Renal cortical epithelial cell (primary cell): ENCODE results near the gene WHAMM. TPM values are rescaled to one million over a fixed set of nuclear protein-coding genes. Genes with fewer than 3 reads are reported as not detected.
"Not testable (repeated sequence)": the region's sequence is repeated elsewhere in the genome, so short reads cannot be mapped to it uniquely, and the experiment has no call there.

Source experiments
- DNase-seq: peaks from one replicate; pipeline ENCODE4 v3.0.0-alpha.2; 2011; ENCODE audit warnings: low read depth
- total RNA-seq: library from RNA; depleted of rRNA; stranded (reverse); fragments of >200 nt; gene quantifications from 2 replicates; pipeline ENCODE4 v1.2.3, GENCODE V29; 2014

The WHAMM gene
- total RNA-seq, 1 donor from 2014 or later: 12.7 TPM

DNA sequence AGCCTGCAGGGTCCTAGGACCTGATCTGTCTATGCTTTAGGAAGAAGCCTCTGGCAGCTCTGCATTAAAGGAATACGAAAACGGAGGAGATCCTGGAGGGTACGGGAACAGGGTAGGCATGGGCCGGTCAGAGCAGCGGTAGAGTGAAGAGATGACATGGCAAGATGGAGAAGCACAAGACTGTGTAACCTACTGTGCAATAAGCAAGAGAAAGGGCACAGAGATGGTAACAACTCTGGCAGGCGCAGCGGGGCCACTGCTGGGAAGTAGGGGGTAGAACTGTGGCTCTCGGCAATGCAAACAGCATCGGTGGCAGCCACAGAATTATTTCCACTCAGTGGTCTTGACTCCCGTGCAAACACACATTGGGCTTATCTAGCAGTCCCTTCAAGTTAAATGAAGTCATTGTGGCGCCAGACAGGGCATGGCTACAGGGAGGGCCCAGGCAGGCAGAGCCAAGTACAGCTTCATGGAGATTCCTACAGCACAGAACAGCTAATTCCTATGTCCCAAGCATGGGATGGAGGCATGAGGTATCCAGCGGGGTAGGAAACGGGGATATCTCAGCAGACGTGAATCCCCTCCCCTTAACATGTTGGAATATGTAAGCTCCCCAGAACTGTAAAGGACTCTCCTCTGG is 28.8 kb downstream of the WHAMM start:
- DNase-seq: no peak

DNA sequence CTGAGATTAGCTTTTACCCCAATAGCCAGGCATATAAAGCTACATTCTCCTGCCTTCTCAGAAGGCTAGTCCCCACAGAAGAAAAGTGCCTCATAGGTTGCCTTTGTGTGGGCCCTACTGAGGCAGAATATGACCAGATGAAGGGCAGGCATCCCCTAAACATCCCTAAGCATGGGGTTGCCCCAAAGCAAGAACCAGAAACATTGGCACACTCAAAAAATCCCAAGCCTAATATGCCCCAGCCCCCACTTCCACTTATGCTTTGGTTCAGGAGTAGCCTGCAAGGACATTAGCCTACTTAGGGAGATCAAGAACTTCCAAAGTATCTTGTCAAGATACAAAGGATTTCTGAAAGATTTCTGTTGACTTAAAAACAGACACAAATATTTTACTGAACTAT is 29.7 kb downstream of the WHAMM start:
- DNase-seq: no peak

DNA sequence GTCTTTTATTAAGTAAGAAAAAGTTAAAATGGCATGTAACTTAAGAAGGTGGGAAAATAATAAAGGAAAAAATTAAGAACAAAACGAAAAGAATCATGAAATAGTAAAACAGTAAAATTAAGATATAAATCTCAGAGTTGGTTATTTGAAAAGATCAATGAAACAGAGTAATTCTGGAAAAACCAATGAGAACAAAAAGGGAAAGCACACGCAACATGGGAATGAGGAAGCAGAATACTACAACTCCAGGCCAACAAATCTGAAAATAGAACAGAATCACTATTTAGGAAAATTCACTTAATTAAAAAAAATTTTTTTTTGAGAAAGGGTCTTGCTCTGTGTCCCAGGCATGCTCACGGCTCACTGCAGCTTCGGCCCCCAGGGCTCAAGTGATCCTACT is 30.7 kb downstream of the WHAMM start:
- DNase-seq: no peak

DNA sequence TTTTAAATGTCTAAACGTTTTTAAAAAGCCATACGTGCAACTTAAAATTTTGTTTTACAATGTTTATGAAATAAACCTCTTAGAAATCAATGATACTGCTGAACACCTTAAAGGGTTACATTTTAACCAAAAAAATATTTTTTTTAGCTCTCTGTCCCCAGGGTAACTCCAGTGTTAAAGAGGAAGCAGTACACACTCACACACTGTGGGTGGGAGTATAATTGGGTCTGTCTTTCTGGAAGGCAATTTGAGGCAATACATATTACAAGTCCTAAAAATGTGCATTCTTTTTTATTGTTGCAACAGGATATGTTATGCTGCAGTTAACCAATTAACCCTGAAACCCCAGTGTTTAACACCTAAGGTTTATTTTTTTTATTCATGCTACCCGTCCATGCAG is 34.1 kb downstream of the WHAMM start:
- DNase-seq: no peak

DNA sequence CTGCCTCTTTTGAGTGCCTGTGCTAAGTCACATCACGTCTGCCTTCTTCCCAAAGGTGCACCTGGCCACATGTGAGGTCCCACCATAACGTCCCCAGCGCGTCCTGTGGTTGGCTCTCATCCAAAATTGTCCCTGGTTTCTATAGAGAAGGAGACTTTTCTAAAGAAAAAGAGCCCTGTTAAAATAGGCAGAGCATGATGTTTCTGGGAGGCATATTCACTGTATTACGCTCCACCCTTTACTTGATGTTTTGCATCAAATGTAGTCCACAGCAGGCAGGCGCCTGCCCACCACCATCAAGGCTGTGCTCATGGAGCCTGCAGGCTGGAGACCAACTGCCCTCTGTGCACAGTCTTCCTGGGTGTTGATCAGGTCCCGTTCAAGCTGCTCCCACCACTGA is 36.3 kb downstream of the WHAMM start:
- no peak for DNase-seq

DNA sequence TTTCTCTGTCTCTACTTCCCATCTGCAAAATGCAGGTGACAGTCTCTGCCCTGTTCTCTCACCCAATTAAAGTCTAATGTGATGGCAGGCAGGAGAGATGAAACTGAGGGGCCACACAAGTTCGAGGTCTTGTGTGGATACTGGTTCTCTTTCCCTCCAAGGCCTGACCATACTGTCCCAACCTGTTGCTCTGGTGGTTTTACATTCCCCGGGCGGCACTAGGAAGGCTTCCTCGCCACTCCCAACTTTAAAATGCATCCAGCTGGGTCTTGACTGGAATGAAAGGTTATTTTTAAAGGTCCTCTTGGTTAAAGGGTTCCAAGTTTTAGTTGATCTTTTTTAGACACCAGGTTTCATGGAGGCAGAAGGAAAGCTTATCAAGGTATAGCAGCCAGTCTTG is 37.2 kb downstream of the WHAMM start:
- no peak for DNase-seq

DNA sequence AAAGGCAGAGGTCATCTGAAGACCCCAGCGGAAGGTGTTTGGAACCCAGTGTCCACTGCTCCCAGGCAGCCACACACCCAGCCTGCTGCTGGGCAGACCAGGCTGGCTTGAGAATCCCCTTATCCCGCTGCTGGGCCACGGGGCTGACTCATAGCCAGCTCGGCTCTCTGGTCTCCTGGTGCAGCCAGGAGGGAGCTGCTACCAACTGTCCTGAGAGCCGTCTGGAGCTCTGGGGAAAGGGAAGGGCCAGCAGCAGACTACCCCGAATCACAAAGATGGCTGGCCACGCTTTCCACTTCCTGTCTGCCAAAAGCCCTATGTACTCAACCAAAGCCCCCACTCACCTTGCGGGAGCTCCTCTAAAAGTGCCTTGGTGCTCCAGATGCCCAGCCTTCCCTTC is 38.3 kb downstream of the WHAMM start:
- DNase-seq: no peak

DNA sequence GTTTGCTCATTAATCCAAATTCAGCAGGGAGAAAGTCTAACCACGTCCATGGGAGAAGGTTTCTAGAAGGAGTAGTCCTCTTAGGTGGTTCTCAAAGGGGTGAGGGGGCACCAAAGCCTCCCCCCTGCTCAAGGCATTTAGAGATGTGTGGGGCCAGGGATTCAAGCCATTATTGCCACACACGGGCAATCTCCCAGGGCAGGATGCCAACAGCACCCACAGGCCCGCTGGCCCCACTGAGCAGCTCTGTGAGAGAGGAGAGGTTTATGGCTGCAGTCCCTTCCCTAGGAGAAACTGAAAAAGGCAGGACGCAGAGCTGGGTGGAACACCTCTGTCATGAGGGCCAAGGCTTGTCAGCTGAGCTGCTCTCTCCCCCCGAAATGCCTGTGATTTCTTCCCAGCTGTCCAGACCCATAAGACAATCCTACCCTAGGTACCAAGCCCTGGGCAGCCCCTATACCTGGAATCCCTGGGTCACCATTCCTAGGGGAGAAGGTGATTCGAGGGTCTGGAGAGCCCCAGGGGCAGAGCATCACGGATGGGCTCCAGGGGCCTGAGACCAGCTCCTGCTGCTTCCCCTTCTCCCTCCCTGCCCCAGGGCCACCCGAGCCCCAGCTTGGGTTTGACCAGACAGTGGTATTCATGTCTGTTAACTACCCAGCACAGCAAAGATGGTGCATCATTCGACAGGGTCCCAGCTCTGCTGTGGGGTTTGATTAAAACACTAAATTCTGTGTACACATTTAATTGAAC is 39.0 kb downstream of the WHAMM start:
- DNase-seq: no peak

DNA sequence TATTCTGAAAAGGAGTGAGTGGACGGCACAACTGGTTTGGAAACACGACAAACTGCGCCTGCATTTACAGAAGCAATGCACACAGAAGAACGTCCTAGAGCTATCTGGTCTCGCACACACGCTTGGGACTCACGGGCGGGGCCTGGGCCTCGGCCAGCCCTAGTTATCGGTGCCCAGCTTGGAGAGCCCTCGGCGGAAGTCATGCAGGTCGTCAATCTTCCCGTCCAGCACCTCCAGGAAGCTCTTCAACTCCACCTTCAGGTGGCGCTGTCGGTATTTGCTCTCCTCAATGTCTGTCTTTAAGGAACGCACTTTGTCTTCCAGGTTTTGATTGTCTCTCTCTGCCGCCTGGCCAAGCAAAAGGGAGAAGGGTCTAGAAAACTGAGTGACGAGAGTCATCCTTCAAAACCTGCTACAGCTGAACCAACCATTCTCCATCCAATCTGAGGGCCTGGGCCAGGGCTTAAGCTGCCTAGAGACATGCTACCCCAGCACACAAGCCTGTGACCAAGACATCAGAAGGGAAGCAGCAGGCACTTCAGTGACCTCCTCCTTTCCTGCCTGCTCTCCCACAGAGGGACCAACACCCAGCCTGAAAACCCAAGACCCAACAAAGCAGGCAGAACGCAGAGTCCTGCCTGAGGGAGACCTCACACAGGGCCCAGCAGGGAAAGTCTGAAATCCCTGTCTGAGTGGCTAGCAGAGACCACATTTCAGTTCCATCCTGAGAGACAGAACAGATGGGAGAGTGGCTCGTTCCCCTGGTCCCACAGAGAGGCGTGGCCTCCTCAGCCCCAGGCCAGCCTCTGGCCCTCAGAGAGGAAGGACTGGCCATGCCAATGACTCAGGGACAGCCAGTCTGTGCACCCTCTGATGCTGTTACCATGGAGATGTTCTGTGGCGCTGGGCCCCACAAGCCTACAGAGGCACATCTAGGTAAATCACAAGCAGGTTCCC is 40.4 kb downstream of the WHAMM start:
- DNase-seq: peak; percentile 78

DNA sequence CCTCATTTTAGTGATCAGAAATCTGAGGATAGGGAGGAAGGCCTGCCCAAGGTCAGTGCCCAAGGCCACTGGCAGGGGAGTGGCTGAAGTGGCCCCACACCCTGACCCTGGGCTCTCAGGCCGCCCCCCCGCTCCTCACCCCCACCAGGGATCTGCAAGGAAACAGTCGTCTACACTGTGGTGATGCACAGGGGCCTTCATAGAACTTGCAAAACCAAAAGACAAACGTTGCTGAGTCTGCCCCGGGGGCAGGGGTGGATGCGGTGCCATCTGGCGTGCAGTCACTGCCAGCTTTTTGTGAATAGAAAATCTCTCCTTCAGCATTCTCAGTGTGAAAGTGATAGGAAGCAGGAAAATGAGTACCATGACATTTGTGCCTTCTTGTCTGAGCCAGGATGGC is 41.3 kb downstream of the WHAMM start:
- DNase-seq: no peak

DNA sequence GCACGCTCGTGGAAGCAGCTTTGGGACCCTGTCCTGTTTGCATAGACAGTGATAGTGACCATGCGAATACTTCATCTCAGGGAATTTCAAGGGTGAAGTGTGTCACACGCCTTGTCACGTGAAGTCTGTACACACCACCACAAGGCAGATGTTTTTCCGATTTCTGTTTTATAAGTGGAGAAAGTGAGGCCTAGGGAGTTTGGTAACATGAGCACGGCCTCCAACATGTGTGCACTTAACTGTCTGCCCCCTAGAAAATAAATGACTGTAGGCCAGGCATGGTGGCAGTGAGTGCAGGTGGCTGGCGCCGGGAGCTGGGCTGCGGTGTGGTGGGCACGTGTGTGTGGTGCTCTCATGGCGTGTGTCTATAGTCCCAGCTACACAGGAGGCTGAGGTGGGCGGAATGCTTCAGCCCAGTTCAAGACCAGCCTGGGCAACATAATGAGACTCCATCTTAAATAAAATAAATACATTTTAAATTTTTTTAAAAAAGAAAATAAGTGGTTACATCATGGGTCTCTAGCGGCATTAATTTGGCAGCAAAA is 42.0 kb downstream of the WHAMM start:
- no peak for DNase-seq

DNA sequence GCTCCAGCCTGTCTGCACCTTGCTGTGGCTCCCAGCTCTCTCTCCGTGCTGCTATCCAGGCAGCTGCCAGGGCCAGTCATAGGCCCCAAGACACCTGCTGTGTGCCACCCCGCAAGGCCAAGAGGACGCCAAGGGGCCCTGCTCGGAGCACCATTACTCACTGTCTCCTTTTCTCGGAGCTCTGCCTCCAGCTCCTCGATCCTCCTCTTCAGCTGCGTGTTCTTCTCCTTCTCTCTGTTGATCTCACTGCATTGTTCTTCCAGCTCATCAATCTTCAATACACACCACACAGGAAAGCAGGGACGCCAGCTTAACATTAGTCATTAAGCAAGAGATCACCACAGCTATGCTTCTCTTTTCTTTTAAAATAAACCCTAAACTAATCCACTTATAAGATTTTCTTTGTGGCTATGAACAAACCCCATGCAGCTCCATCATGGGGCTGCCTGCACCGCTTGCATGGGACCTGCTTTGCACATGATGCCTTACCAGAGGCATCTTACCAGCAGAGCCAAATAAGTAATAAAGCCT is 42.6 kb downstream of the WHAMM start:
- peak; percentile 34 for DNase-seq

DNA sequence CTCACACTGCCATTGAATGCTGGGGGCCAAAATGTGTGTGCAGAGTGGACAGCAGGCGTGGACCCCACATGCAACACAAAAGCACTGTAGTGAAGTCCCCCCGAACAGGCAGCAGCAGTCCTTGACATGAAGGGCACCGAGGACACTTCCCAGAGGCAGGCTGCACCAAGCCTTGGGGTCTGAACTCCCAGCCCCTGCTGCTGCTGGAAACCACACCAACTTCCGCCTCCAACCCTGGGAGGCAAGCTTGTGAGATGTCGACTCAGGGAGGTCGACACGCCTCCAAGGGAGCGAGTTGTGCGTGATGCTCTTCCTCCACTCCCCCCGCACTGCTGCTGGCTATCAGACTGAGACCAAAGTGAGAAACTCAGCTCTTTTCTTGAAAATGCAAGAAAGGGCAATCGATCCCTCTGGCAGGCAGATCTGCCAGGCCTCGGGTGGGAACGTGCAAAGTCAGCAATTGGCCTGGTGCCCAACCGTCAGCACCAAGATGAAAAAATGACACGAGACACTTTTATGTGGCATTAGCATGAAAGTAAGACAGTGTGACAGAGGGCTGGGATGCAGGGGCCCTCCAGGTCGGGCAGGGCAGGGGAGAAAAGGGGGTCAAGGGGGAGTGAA is 43.6 kb downstream of the WHAMM start:
- DNase-seq: no peak

DNA sequence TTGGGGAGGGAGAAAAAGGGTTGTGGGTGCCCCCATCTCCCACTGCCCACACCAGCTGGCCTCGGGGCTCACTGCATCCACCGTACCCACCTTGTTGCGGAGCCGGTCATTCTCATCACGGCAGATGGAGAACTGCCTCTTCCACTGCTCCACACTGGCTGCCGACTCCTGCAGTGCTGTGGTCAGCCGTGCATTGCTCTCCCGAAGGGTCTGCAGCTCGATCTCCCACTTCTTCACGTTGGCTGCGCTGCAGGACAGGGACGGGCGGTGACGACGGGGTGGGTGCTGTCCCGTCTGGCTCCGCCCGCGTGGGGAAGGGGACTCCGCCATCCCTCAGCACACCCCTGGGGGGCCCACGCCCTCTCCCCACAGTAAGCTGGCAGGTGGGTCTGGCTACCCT is 45.1 kb downstream of the WHAMM start:
- no peak for DNase-seq

DNA sequence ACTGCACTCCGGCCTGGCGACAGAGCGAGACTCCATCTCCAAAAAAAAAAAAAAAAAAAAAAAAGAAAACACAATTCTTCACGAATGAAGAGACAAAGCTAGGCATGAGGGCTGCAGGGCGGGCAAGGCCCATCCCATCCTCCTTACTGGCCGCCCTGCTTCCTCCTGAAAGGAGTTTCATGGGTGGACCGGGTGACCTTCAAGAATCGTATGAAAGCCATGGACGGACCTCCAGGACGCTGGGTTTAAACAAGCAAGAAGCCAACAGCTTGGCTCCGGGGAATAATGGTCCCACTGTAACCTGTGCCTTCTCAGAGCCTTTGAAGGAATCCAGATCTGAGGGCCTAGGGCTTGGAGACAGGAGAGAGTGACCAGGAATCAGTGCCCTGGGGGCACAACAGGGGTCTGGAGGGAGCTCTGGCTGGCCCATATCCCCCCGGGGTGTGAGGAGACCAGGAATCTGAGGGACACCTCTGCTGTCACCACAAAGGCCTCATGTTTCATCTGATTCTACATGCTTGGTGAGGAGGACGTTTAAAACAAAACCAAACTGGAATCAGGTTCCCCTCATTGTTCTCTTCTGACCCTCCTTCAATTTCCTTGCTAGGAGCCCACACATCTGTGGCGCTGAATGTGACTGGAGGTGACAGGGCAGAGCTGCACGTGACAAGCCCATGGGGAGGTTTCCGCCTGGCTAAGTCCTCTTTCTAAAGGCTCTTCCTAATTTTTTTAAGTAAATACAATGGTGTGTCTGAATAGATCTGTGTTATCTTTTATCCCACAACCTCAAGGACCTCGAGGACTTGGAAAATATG is 46.1 kb downstream of the WHAMM start:
- no peak for DNase-seq

DNA sequence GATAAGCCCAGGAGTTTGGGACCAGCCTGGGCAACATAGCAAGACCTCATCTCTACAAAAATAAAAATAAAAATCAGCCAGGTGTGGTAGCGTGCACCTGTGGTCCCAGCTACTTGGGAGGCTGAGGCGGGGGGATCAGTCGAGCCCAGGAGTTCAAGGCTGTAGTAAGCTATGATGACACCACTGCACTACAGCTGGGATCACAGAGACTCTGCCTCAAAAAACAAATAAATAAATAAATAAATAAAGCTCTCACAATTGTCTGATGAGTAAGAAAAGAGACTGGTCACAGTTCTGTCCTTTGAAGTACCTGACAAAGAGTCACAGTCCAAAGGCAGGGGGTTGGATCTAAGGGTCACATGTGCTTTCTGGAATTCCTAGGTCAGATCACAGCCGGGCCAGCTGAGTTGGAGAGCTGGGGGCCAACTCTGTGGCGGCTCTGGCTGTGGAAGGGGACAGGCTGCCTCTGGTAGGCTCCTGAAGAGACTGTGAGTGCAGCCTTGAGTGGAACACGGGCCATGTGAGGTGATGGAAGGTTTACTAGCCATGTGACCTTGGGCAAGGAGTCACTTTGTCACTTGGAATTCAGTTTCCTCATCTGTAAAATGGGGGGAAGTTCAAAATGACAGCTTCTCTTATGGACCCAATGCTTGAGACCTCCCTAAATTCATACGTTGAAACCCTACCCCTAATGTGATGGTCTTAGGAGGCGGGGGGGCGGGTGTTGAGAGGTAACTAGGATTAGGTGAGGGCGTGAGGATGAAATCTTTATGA is 47.2 kb downstream of the WHAMM start:
- DNase-seq: no peak

DNA sequence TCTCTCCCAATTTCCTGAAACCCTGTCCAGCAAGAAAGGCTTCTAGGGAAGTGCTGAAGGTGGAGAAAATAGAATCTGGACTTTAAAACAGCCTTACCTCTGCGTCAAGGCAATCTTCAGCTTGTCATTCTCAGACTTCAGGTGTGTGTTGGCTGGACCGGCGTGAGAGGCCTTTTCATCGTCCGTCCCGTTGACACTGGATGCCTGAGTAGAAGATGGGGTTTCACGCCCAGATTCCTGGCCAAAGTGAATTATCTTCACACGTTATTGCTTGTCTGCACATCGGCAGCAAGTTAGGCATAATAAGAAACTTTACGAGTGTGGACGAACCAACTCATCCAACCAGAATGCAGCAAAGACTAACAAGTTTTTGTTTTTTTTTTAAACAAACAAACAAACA is 49.5 kb downstream of the WHAMM start:
- no peak for DNase-seq

DNA sequence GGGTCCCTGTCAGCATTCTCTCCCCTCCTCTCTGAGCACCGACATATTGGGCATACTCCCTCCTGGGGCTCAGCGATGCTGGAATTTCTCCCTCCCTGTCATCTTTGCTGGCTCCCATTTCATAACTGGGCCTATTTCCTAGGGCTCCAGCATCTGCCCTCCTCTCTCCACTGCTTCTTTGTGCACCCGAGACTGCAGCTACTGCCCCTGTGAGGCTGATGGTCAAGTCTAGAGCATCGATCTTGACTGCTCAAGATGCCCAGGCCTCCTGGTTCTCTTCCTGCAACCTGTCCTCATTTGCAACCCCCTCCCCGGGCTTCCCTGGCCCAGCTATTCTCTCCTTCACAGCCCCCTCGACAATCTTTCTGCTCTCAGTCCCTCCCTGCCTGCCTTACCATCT is 53.5 kb downstream of the WHAMM start:
- DNase-seq: no peak

DNA sequence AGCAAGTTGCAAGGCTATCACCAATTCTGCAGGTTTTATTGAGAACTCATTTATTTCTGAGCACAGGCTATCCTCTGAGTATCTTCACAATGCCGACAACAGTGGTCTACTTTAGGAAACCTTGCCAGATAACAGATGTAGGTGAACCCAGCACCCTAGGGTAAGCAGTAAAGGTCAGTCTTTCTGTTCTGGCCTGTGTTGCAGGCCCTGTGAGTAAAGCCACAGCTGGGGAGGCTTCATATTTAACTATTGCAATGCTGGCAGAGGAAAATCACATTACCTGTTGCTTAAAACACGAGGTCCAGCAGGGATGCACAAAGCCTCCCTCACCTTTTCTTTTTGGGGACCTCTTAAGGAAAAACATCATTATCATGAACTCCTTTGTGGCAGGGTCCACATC is 55.5 kb downstream of the WHAMM start:
- DNase-seq: no peak

DNA sequence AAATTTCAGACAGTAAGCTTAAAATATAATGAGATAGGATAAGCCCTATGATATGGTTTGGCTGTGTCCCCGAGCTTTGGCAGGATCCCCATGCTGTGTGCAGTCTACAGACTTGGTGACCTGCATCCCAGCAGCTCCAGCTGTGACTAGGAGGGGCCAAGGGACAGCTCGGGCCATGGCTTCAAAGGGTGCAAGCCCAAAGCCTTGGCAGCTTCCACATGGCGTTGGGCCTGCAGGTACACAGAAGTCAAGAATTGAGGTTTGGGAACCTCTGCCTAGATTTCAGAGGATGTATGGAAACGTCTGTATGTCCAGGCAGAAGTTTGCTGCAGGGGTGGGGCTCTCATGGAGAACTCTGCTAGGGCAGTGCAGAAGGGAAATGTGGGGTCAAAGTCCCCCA is 56.2 kb downstream of the WHAMM start:
- not testable (repeated sequence) for DNase-seq
